ENCODE results near the gene CDH13.

Gene CDH13

GRCh38 chr16:83136924-83137323, 510.2 kb downstream of the CDH13 start:
- no peak for DNase-seq

GRCh38 chr16:83137326-83137781, 510.6 kb downstream of the CDH13 start:
- no peak for DNase-seq

- no peak for DNase-seq
Measured at GRCh38 chr16:83137894-83138293, 511.1 kb downstream of the CDH13 start.

GRCh38 chr16:83138512-83138911, 511.7 kb downstream of the CDH13 start:
- no peak for DNase-seq

- no peak for DNase-seq
Measured at GRCh38 chr16:83138976-83139690, 512.4 kb downstream of the CDH13 start.

GRCh38 chr16:83143788-83144187, 517.0 kb downstream of the CDH13 start:
- DNase-seq: no peak

- DNase-seq: no peak
Measured at GRCh38 chr16:83145297-83145696, 518.5 kb downstream of the CDH13 start.

- DNase-seq: no peak
Measured at GRCh38 chr16:83147244-83147643, 520.5 kb downstream of the CDH13 start.

- DNase-seq: no peak
Measured at GRCh38 chr16:83158320-83158957, 531.7 kb downstream of the CDH13 start.

GRCh38 chr16:83159049-83159448, 532.3 kb downstream of the CDH13 start:
- no peak for DNase-seq

GRCh38 chr16:83160287-83161020, 533.7 kb downstream of the CDH13 start:
- no peak for DNase-seq

GRCh38 chr16:83162791-83163190, 536.0 kb downstream of the CDH13 start:
- no peak for DNase-seq

GRCh38 chr16:83164816-83165215, 538.0 kb downstream of the CDH13 start:
- DNase-seq: no peak

GRCh38 chr16:83171396-83171795, 544.6 kb downstream of the CDH13 start:
- no peak for DNase-seq

- no peak for DNase-seq
Measured at GRCh38 chr16:83174671-83175070, 547.9 kb downstream of the CDH13 start.

GRCh38 chr16:83176802-83177201, 550.0 kb downstream of the CDH13 start:
- no peak for DNase-seq

GRCh38 chr16:83185902-83186301, 559.1 kb downstream of the CDH13 start:
- DNase-seq: no peak

GRCh38 chr16:83187405-83187804, 560.6 kb downstream of the CDH13 start:
- no peak for DNase-seq

- DNase-seq: no peak
Measured at GRCh38 chr16:83196796-83197195, 570.0 kb downstream of the CDH13 start.

GRCh38 chr16:83197450-83197849, 570.7 kb downstream of the CDH13 start:
- DNase-seq: no peak

- DNase-seq: no peak
Measured at GRCh38 chr16:83198977-83199376, 572.2 kb downstream of the CDH13 start.

GRCh38 chr16:83200005-83200779, 573.4 kb downstream of the CDH13 start:
- no peak for DNase-seq

- DNase-seq: no peak
Measured at GRCh38 chr16:83201748-83202147, 575.0 kb downstream of the CDH13 start.
